Endothelial cell of umbilical vein (primary cell): ENCODE results near the gene CCRL2. TPM values are rescaled to one million over a fixed set of nuclear protein-coding genes. Genes with fewer than 3 reads are reported as not detected.
A peak's percentile ranks its signal among the peaks of the same experiment; 100 is the strongest.

Source experiments
- BruUV-seq: library from RNA; stranded (reverse); fragments of 400-500 nt; replicated peaks from 2 replicates; lab custom pipeline; 2021; lab: Mats Ljungman, UMichigan
- CTCF ChIA-PET: fragments of 300-600, 350-600 bp; sonication (Branson Sonifier 250); formaldehyde crosslinking; loops from one replicate; lab custom pipeline; 2021; ENCODE audit warnings: antibody characterized with exemption, inconsistent platforms; lab: Charles Lee
- POLR2A ChIA-PET: fragments of 300-600, 350-600 bp; sonication (Branson Sonifier 250); formaldehyde crosslinking; loops from one replicate; lab custom pipeline; 2021; ENCODE audit warnings: antibody characterized with exemption, inconsistent platforms; lab: Charles Lee
- DNase-seq: peaks from one replicate; pipeline ENCODE4 v3.0.0-alpha.2; 2011; ENCODE audit warnings: low read depth, low spot score
- FAIRE-seq: peaks from 2 replicates; lab custom pipeline; 2011; peaks lifted over from hg19 to GRCh38; lab: Jason Lieb, UNC
- H2AFZ ChIP-seq: 2 replicates; pipeline ENCODE4 v1.6.0; 2012; ENCODE audit warnings: low read depth, low read length, control low read depth, inconsistent platforms
- H3K27ac ChIP-seq: 2 replicates; pipeline ENCODE4 v1.5.1; 2011; ENCODE audit warnings: low read depth, mild to moderate bottlenecking, control low read depth, low read length, moderate library complexity; ENCODE audit not compliant: insufficient read depth
- H3K27me3 ChIP-seq, 2 experiments: 2 replicates each; pipeline versions ENCODE4 v1.6.0 to v1.6.1; 2011; ENCODE audit warnings: low read length in 2 of 2, mixed read lengths in 1 of 2; ENCODE audit not compliant: control insufficient read depth in 2 of 2, insufficient read depth in 2 of 2
- H3K36me3 ChIP-seq, 2 experiments: 2 replicates in 1 of 2; 3 replicates in 1 of 2; pipeline ENCODE4 v1.5.1; 2011; ENCODE audit warnings: low read length in 2 of 2, mild to moderate bottlenecking in 1 of 2, moderate library complexity in 1 of 2; ENCODE audit not compliant: control insufficient read depth in 2 of 2, insufficient read depth in 2 of 2; ENCODE audit errors: extremely low read depth in 1 of 2
- H3K4me1 ChIP-seq: 3 replicates; pipeline ENCODE4 v1.5.1; 2011; ENCODE audit warnings: mild to moderate bottlenecking, low read length; ENCODE audit not compliant: control insufficient read depth, insufficient read depth; ENCODE audit errors: extremely low read depth
- H3K4me2 ChIP-seq: 2 replicates; pipeline ENCODE4 v1.6.1; 2011; ENCODE audit warnings: low read length, control low read depth, mixed read lengths; ENCODE audit not compliant: insufficient read depth
- H3K4me3 ChIP-seq, 3 experiments: fragments of 200-600 bp in 1 of 3; sonication (generic), shearing (Covaris generic) in 1 of 3; replicated peaks in 1 of 3; 2 replicates each; pipeline ENCODE4 v1.5.1; 2011 to 2016; ENCODE audit warnings: control low read depth in 3 of 3, low read length in 3 of 3, mild to moderate bottlenecking in 2 of 3, inconsistent platforms in 1 of 3, low read depth in 1 of 3, moderate library complexity in 1 of 3; ENCODE audit not compliant: insufficient read depth in 1 of 3
- H3K79me2 ChIP-seq: 2 replicates; pipeline ENCODE4 v1.6.0; 2012; ENCODE audit warnings: low read length, inconsistent platforms; ENCODE audit not compliant: control insufficient read depth, insufficient read depth
- H3K9ac ChIP-seq: replicated peaks from 2 replicates; pipeline ENCODE3; 2011; ENCODE audit warnings: low read length, control low read depth; ENCODE audit not compliant: insufficient read depth; ENCODE audit errors: extremely low read depth
- H3K9me1 ChIP-seq: replicated peaks from 3 replicates; pipeline ENCODE4 v1.6.0; 2011; ENCODE audit warnings: mild to moderate bottlenecking, low read length; ENCODE audit not compliant: control insufficient read depth, insufficient read depth; ENCODE audit errors: extremely low read depth
- H3K9me3 ChIP-seq: replicated peaks from 2 replicates; pipeline ENCODE4 v1.5.1; 2012; ENCODE audit warnings: low read length, inconsistent platforms; ENCODE audit not compliant: control insufficient read depth, insufficient read depth
- H4K20me1 ChIP-seq: replicated peaks from 2 replicates; pipeline ENCODE3; 2011; ENCODE audit warnings: mild to moderate bottlenecking, low read length; ENCODE audit not compliant: control insufficient read depth, insufficient read depth; ENCODE audit errors: extremely low read depth
- CTCF ChIP-seq, 2 donors: IDR thresholded peaks; 1 replicate in 1 of 2; 2 replicates in 1 of 2; pipeline ENCODE4 v1.5.1; 2011; ENCODE audit warnings: low read length in 2 of 2, mild to moderate bottlenecking in 2 of 2, moderate library complexity in 2 of 2, control low read depth in 1 of 2, inconsistent platforms in 1 of 2, low read depth in 1 of 2; ENCODE audit not compliant: insufficient read depth in 1 of 2; ENCODE audit errors: extremely low read depth in 1 of 2
- FOS ChIP-seq: IDR thresholded peaks from 2 replicates; pipeline ENCODE4 v1.6.1; 2011; ENCODE audit warnings: mild to moderate bottlenecking, low read length, moderate library complexity, borderline replicate concordance; ENCODE audit not compliant: insufficient read depth
- GATA2 ChIP-seq: IDR thresholded peaks from 2 replicates; pipeline ENCODE4 v1.7.0; 2011; ENCODE audit warnings: low read depth, mild to moderate bottlenecking, moderate library complexity, mixed read lengths, low read length; ENCODE audit not compliant: insufficient read length, insufficient read depth
- JUN ChIP-seq: IDR thresholded peaks from 2 replicates; pipeline ENCODE4 v1.6.1; 2011; ENCODE audit warnings: borderline replicate concordance, low read depth; ENCODE audit not compliant: insufficient read length, insufficient read depth
- MAX ChIP-seq: IDR thresholded peaks from 2 replicates; pipeline ENCODE4 v1.6.1; 2011; ENCODE audit not compliant: insufficient read depth, insufficient read length
- MYC ChIP-seq: IDR thresholded peaks from one replicate; pipeline ENCODE4 v1.6.1; 2011; ENCODE audit warnings: mild to moderate bottlenecking, low read depth, low read length
- POLR2A ChIP-seq: IDR thresholded peaks from 2 replicates; pipeline ENCODE4 v1.6.1; 2012; ENCODE audit warnings: low read depth, mild to moderate bottlenecking, control low read depth, low read length
- POLR2AphosphoS5 ChIP-seq: IDR thresholded peaks from 2 replicates; pipeline ENCODE4 v1.6.1; 2012; ENCODE audit warnings: low read depth, mild to moderate bottlenecking, control low read depth, low read length, moderate library complexity; ENCODE audit not compliant: insufficient read depth
- dilution Hi-C: fragments of 300-500 bp; cut with MboI; formaldehyde crosslinking; loops from one replicate; pipeline ENCODE4 v1.15.0; 2019; ENCODE audit warnings: low sequenced_read_pairs; ENCODE audit not compliant: extremely low pct_ligation_motif_present
- intact Hi-C: fragments of 100-400 bp; cut with micrococcal nuclease; formaldehyde crosslinking; loops from one replicate; pipeline ENCODE4 v1.10.0; 2022
- polyA plus RNA-seq, 4 experiments: library from polyadenylated mRNA; depleted of rRNA in 3 of 4; stranded (reverse) in 3 of 4; unstranded in 1 of 4; fragments of >200 nt; gene quantifications; 2 replicates each; pipeline versions ENCODE4 v1.2.1 to v1.2.3, GENCODE V29; 2011 to 2012; ENCODE audit warnings: missing spikeins in 1 of 4
- total RNA-seq: library from RNA; stranded (reverse); gene quantifications from 2 replicates; pipeline ENCODE4 v1.2.3, GENCODE V29; 2021

The CCRL2 gene
- total and polyA plus RNA-seq, 2 donors (not counting 3 experiments of a cell fraction or from before 2014, with no cell fraction given): 6.4 to 6.6 TPM

- CTCF ChIA-PET: interaction anchor here (1.4 to 2.0 kb wide), 2 partner anchors 14 to 136 kb away, joined by 4 to 7 read pairs; no protein-coding TSS in a partner anchor
- DNase-seq (peak; percentile 79), FAIRE-seq (peak; percentile 53)
These were observed 5.8 kb downstream of the CCRL2 start for GRCh38 chr3:46412786-46413298.

More at GRCh38 chr3:46412786-46413298, 5.8 kb downstream of the CCRL2 start:
- H3K9me1 ChIP-seq: no peaks in the 10 kb centered on the region
- intact Hi-C loops: loop anchor here (5.0 kb wide), 1 partner anchor 416 kb away; the partner anchor contains the start of gene FYCO1
- peaks cover 32% of the 10 kb centered on the region for H3K4me1 ChIP-seq
- peak overlapping the region; percentile 53 for H3K27ac ChIP-seq
- peak overlapping the region in 1 of 3 experiments; percentile 40 for H3K4me3 ChIP-seq
- H3K9me3 ChIP-seq: no peaks in the 10 kb centered on the region
- H3K4me2 ChIP-seq: peak overlapping the region; percentile 80
- dilution Hi-C loops: no loop called here
- TF ChIP-seq JUN (peak; percentile 30), MYC (no peak), FOS (no peak), POLR2AphosphoS5 (no peak), CTCF (IDR thresholded peaks at IDR 0.05; ENCODE audit: extremely low read depth in 1 of 2, insufficient read depth in 1 of 2, low read depth in 1 of 2, low read length in 2 of 2) (no peak), GATA2 (peak; percentile 23), POLR2A (no peak), MAX (no peak)
- H4K20me1 ChIP-seq: no peaks in the 10 kb centered on the region
- peak overlapping the region; percentile 79 for H2AFZ ChIP-seq
- POLR2A ChIA-PET: no interaction called here
- no peaks in the 10 kb centered on the region for H3K36me3 ChIP-seq
- H3K27me3 ChIP-seq: no peaks in the 10 kb centered on the region
- H3K9ac ChIP-seq: no peak overlapping the region
- BruUV-seq: no TSS peak
- no peaks in the 10 kb centered on the region for H3K79me2 ChIP-seq
